ENCODE measurements around the gene MIEN1.
A peak's percentile ranks its signal among the peaks of the same experiment; 100 is the strongest.
"Not testable (repeated sequence)": the region's sequence is repeated elsewhere in the genome, so short reads cannot be mapped to it uniquely, and the experiment has no call there.

Gene MIEN1

DNA sequence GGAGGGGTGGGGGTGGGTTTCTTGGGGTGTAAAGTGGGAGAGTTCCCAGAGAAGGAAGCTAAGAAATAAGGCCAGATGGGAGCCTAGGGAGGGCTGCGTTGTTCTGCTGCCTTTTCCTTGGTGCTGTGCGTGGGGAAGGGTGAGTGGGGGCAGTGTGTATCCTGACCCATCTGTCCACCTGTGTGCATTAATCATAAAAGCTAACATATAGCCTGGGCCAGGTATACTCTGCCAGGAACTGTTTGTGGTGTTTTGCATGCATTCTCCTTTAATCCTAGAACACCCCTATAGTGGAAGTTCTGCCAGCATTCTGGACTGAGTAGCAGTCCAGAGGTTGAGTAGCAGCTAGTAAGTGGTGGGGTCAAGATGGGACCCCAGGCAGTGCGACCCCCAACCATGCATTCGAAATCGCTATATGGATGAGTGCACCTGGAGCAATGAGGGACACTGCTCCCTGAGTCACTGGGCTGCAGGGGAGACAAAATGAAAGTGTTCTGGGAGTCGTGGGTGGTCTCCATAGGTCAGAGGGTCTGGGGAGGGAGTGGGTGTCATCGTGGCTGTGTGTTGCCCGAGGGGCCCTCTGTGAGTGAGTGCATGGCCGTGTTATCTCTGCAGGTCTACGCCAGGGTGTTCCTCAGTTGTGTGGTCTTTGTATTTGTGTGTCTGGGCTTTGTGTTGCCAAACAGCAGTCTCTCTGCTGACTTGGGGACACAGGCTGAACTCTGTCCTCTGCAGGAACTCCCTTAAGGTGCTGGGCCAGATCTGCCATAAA lies 29.1 kb downstream of the MIEN1 start:
- DNase-seq (ENCODE audit: low read depth in 3 of 3, low spot score in 1 of 3), result no peak

DNA sequence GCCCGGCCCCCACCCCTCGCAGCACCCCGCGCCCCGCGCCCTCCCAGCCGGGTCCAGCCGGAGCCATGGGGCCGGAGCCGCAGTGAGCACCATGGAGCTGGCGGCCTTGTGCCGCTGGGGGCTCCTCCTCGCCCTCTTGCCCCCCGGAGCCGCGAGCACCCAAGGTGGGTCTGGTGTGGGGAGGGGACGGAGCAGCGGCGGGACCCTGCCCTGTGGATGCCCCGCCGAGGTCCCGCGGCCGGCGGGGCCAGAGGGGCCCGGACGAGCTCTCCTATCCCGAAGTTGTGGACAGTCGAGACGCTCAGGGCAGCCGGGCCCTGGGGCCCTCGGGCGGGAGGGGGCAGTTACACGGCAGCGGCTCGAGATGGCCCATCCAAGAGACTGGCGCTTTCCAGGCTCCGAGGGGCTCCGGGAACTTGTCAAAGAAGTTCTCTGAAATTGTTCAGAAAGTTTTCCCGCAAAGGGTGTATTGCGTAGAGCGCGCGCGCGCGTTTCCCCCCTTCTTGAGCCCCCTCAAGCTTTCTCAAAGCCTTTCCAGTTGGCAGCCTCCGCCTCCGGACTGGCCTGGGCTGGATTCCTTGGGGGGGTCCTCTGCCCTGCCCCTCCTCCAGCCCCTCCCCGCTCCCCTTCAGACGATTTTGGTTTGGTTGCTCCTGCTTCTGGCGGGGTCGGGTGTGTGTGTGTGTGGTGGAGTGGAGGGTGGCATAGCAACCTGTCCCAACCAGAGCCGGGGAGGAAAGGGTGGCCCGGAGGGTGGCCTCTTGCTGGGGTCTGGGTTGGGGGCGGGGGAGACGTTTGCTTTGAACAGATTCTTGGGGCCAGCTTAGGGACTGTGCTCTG lies 30.0 kb downstream of the MIEN1 start:
- no peak for DNase-seq (ENCODE audit: low read depth in 3 of 3, low spot score in 1 of 3)

DNA sequence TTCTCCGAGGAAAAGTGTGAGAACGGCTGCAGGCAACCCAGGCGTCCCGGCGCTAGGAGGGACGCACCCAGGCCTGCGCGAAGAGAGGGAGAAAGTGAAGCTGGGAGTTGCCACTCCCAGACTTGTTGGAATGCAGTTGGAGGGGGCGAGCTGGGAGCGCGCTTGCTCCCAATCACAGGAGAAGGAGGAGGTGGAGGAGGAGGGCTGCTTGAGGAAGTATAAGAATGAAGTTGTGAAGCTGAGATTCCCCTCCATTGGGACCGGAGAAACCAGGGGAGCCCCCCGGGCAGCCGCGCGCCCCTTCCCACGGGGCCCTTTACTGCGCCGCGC lies 30.5 kb downstream of the MIEN1 start, which contains the start of gene ERBB2:
Gene ERBB2 (plus strand): TSS at position 247 of the 330 bp plus-strand sequence. CDS start 175 bp downstream, outside the sequence.
- DNase-seq (ENCODE audit: low read depth in 3 of 3, low spot score in 1 of 3), result no peak

DNA sequence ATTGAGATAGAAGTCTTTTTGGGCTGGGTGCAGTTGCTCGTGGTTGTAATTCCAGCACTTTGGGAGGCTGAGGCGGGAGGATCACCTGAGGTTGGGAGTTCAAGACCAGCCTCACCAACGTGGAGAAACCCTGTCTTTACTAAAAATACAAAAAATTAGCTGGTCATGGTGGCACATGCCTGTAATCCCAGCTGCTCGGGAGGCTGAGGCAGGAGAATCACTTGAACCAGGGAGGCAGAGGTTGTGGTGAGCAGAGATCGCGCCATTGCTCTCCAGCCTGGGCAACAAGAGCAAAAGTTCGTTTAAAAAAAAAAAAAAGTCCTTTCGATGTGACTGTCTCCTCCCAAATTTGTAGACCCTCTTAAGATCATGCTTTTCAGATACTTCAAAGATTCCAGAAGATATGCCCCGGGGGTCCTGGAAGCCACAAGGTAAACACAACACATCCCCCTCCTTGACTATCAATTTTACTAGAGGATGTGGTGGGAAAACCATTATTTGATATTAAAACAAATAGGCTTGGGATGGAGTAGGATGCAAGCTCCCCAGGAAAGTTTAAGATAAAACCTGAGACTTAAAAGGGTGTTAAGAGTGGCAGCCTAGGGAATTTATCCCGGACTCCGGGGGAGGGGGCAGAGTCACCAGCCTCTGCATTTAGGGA lies 31.0 kb downstream of the MIEN1 start:
- DNase-seq (ENCODE audit: low read depth in 3 of 3, low spot score in 1 of 3), result not testable (repeated sequence)

DNA sequence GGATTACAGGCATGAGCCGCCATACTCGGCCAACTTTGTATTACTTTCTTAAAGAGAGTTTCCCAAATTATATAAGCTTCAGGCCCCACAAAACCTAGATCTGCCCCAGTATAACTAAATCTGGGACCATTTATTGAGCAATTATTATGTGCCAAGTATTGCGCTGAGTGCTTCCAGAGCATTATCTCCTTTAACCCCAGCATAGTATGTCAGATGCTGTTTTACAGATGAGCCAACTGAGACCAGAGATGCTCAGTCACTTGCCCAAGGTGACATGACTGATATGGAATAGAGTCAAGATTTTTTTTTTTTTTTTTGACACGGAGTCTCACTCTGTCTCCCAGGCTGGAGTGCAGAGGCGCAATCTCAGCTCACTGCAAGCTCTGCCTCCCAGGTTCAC lies 32.4 kb downstream of the MIEN1 start:
- no peak for DNase-seq (ENCODE audit: low read depth in 3 of 3, low spot score in 1 of 3)

DNA sequence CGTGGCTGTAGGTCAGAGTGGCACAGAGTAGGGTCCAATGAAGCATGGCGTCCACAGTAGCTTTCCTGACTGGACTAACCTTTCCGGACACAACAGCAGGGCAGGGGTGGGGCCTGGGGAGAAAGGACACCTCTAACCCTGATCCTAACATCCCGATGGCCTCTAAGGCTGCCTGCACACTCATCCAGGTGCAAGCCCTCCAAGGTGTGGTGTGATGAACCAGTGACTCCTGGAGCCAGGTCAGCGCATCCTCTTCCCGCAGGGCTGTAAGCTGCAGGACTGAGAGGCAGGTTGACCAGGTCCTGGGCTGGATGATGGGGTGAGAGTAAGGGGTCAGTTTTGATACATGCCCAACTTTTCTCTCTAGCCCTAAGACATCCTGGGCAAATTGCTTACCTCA lies 33.6 kb downstream of the MIEN1 start:
- DNase-seq (ENCODE audit: low read depth in 3 of 3, low spot score in 1 of 3), result no peak

DNA sequence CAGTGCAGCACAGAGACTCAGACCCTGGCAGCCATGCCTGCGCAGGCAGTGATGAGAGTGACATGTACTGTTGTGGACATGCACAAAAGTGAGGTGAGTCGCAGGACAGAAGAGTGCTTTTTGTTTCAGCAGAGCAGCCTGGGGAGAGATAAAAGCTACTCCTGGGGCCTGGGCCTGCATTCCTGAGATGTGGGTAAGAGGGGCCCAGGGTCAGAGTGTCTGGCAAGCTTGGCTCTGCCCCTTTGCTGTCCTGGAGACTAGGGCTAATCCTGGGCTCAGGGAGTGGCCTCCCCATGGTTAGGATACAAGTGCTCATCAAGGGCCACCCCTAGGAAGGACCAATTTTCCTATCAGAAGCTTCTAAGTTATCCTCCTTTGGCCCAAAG lies 35.2 kb downstream of the MIEN1 start:
- no peak for DNase-seq (ENCODE audit: low read depth in 3 of 3, low spot score in 1 of 3)

DNA sequence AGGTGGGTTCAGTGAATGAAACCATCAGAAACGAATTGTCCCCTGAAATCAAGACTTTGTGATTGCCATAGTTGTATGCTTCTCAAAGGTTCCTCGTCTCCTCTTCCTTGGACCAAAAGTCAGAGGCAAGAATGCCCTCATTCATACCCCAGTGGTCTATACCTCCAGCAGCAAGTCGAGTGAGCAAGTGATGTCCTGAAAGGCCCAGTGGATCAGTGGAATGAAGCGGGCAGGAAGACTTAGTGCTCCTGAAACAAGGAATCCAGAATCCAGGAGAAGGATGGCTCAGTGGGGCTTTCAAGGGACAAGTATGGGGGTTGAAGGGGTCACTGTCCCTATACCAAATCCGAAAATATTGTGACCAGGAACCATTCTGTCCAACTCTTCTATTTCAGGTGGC lies 35.7 kb downstream of the MIEN1 start:
- DNase-seq (ENCODE audit: low read depth in 3 of 3, low spot score in 1 of 3), result no peak

DNA sequence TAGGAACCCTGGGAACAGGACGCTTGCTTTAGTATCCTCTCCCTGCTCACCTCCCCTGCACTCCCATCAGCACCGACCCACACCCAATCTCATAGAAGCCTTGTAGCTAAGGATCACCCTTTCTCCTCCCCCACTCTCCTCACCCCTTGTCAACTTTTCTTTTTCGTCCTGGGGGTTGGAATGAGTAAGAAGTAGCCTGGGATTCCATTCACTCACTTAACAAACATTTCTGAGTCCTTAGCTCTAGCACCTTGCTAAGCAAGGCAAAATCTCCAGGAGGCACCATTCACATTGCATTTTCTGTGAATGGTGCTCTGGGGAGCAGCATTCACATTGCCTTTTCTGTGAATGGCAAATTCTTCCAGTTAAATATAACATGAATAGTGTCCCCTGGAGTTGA lies 41.4 kb downstream of the MIEN1 start:
- no peak for DNase-seq (ENCODE audit: low read depth in 3 of 3, low spot score in 1 of 3)

DNA sequence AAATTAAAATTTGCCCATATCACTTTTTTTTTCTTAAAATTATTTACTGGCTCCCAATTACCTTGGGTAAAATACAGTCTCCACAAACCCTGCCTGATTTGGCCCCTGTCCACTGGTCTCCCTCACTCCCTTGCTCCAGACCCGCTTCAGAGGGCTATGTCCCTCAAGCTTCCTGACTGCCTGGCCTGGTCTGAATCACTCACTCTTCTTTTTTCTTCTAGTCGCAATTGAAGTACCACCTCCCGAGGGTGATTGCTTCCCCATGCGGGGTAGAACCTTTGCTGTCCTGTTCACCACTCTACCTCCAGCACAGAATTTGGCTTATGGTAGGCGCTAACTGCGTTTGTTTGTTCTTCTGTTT lies 41.9 kb downstream of the MIEN1 start:
- no peak for DNase-seq (ENCODE audit: low read depth in 3 of 3, low spot score in 1 of 3)

DNA sequence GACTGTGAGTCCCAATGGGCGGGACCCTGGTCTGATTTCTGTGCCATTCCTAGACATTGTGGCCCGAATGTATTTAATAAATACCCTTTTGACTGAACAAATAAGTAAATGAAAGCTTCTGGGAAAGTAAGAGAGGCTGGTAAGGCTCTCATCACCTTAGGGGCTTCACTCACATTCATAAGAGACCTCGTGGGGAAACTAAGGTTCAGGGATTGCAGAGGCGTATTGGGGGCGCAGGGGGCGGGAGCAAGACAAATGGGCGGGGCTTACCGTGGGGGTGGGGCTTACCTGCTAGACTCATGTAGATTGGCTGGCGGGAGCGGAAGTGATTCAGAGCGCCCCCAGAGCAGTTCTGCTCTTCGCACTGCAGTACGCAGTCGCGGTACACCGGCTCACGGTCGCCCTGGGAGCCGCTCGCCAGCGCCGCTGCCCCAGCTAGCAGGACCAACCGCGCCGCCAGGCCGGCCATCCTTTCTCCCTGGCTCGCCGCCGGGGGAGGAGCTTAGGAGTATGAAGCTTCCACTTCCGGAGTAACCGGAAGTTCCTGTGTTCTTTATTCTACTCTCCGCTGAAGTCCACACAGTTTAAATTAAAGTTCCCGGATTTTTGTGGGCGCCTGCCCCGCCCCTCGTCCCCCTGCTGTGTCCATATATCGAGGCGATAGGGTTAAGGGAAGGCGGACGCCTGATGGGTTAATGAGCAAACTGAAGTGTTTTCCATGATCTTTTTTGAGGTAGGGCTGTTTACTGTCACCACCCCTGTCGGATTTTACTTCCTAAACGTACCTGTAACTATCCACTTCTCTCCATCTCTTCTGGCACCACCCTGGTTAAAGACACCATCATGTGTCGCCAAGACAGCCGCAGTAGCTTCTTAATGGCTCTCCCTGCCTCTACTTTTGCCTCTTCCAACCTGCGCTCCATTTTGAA lies 42.5 kb downstream of the MIEN1 start, which contains the start of gene PGAP3:
Gene PGAP3 (minus strand): TSS at position 512 of the 929 bp plus-strand sequence. CDS start 43 bp downstream, at position 469.
- peak; percentile 45 to 75 (median 57) for DNase-seq (ENCODE audit: low read depth in 3 of 3, low spot score in 1 of 3)

DNA sequence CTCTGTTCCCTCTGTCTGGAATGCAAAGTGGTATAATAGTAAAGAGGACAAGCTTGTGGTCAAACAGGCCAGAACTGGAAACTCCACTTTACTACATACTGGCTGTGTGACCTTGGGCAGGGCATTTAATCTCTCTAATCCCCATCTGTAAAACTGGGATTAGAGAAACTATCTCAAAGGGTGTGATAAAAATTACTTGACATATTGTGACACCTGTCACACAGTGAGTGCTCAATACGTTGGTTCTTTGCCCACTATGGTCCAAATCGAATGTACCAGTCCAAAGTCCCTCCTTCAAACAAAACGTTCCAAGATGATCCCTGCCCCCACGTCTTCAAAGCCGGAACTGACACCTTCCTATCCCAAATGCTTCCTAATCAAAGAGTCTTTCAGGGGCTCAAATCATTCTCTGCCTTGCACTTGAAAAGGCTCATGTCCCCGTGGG lies 43.2 kb downstream of the MIEN1 start:
- DNase-seq (ENCODE audit: low read depth in 3 of 3, low spot score in 1 of 3), result no peak

DNA sequence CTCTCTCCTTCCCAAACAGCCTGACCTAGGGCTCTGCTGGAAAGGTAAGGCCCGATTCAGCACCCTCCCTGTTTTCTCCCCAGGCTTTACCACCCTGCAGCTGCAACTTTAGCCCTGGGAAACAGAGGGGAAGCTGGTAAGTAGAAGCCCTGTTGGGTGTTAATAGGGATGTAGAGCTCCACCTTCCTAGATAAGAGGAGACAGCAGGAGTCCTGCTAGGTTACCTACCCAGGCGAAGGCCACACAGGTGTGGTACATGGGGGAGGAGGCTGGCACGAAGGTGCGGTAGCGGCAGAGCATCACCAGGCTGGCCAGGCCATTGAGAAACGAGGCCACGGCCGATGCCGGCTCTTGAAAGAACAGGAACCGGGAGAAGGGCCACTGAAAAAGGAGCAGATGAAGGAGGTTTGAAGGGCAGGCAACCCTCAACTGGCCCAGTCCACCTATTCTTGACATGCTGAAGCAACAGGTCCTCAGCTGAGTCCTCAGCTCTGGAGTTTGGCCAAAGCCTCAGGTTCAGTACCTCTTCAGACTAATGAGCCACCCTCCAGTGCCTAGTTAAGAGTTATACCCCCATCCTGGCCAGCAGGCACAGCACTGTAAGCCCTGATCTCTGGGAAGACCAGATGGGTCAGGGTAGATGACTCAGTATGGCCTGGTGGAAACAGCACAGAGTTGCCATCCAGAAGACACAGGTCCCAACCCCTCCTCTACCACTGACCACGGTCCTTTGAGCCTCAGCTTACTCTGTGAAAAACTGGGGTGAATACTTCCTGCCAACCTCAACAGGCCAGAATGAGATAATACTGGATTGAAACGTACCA lies 45.8 kb downstream of the MIEN1 start:
- no peak for DNase-seq (ENCODE audit: low read depth in 3 of 3, low spot score in 1 of 3)

DNA sequence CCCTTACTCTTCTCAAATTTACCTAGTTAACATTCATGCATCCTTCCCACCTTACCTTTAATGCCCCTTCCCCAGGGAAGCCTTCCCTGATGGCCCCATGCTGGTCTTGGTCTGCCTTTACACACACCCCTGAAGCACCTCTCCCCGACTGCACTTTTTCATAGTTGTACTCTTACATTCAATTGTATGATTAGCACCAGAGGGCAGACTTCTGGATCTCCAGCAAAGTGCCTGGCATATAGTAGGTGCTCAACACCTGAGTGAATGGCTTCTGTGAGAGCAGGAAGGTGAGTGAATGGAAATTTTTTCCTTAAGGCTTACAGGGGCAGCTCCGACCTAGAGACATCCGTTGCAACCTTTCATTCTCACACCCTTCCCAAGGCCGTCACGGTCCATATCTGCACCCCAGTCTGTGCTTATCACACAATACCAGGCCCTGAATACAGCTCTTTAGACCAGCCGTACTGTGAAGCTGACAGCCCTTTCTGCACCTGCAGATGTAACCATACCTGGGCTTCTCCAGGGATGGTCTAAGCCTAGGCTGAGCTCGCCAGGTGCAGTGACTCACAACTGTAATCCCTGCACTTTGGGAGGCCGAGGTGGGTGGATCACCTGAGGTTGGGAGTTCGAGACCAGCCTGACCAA lies 46.9 kb downstream of the MIEN1 start:
- no peak for DNase-seq (ENCODE audit: low read depth in 3 of 3, low spot score in 1 of 3)

DNA sequence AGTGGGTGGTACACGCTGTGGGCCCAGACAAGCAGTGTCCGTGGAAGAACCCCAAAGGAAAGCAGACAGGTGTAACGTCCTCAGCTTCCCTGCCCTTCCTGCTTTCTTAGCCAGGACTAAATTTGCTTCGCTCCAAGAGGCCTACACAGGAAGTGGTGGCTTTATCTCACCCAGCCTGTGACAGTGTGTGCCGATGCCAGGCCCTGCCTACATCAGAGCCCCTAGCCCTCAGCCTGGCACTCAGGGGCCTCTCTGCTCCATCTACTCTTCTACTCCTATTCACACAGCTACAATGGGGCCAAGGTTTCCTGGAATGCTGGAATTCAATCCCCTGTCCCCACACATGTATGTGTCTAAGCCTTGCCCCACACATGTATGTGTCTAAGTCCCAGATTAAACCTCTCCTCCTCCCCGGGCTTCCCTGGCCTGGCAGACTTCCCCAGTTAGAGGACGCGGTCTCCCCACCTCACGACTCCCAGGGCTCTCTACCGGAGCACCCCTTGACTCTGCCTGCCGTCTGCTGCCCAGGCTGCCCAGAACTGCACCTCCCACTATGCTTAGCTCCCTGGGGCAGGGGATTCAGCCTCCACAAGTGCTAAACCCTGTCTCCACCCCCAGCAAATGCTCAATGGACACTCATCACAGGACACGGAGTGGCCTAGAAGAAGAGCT lies 50.7 kb downstream of the MIEN1 start:
- DNase-seq (ENCODE audit: low read depth in 3 of 3, low spot score in 1 of 3), result no peak
